Ovary (tissue), 9 donors: ENCODE data around the gene KRTAP5-11. TPM values are rescaled to one million over a fixed set of nuclear protein-coding genes. Genes with fewer than 3 reads are reported as not detected.
"Not testable (repeated sequence)": the region's sequence is repeated elsewhere in the genome, so short reads cannot be mapped to it uniquely, and the experiment has no call there.

ENCODE experiments used
- DNase-seq, 5 donors: peaks; one replicate each; pipeline ENCODE4 v3.0.0-alpha.2; 2019 to 2020
- H3K27ac ChIP-seq, 2 donors: fragments of 200-600 bp; one replicate each; pipeline versions ENCODE4 v1.5.1 to v1.8.0; 2019 to 2022
- H3K27me3 ChIP-seq: fragments of 200-600 bp; one replicate; pipeline ENCODE4 v1.8.0; 2022
- H3K36me3 ChIP-seq: fragments of 200-600 bp; sonication (generic); one replicate; pipeline ENCODE4 v1.5.1; 2019
- H3K4me1 ChIP-seq: one replicate; pipeline ENCODE4 v1.8.1; 2013; ENCODE audit warnings: mild to moderate bottlenecking, moderate library complexity; ENCODE audit not compliant: insufficient read depth
- H3K4me3 ChIP-seq: fragments of 200-600 bp; sonication (generic); one replicate; pipeline ENCODE4 v1.5.1; 2017
- H3K9me3 ChIP-seq, 2 donors: fragments of 200-600 bp in 1 of 2; sonication (generic) in 1 of 2; one replicate each; pipeline versions ENCODE4 v1.5.1 to v1.8.1; 2013 to 2019; ENCODE audit warnings: mild to moderate bottlenecking in 1 of 2, moderate library complexity in 1 of 2
- EP300 ChIP-seq: sonication (generic); formaldehyde crosslinking; IDR thresholded peaks from one replicate; pipeline ENCODE4 v1.6.1; 2017; ENCODE audit warnings: antibody characterized with exemption
- POLR2A ChIP-seq: fragments of 450-650 bp; IDR thresholded peaks from one replicate; pipeline ENCODE4 v1.6.1; 2017; ENCODE audit warnings: antibody characterized with exemption, mild to moderate bottlenecking, moderate library complexity
- WGBS, 3 donors: extraction: QIAGEN DNeasy Blood & Tissue Kit in 1 of 3; methylation state at CpG; one replicate each; pipeline versions ENCODE4 v1.1.5 to v1.1.7; 2013 to 2017; 5-methylcytosine and 5-hydroxymethylcytosine counted together
- intact Hi-C, 4 donors: fragments of 100-400 bp; cut with DNase I; formaldehyde crosslinking; loops; one replicate each; pipeline versions ENCODE4 v1.11.0 to v1.15.1; 2022 to 2023
- polyA plus RNA-seq, 2 donors: library from polyadenylated mRNA; stranded (reverse); fragments of 200-250 nt in 1 of 2; fragments of 350-450 nt in 1 of 2; fragmentation: Illumina TruSeq in 1 of 2; extraction: RNeasy Lipid Tissue Mini Kit (QIAGEN cat#74804) in 1 of 2; gene quantifications; one replicate each; pipeline ENCODE4 v1.2.3, GENCODE V29; 2013 to 2014
- total RNA-seq, 7 donors: library from RNA; depleted of rRNA in 2 of 7; stranded (reverse); fragments of >200 nt in 2 of 7; fragmentation: NEBNext Ultra II Directional in 3 of 7; extraction: Animal tissue kit (Norgen Biotek cat#: 25700) in 3 of 7; gene quantifications; one replicate each; pipeline versions ENCODE4 v1.1.0 to v1.2.4, GENCODE V29; 2016 to 2023
- TF ChIP-seq, protein P1 (sequence below), 3 donors: fragments of 450-650 bp in 2 of 3; fragments of 200-600 bp in 1 of 3; IDR thresholded peaks; one replicate each; pipeline versions ENCODE4 v1.5.1 to v1.8.0; 2016 to 2022; ENCODE audit warnings: antibody characterized with exemption in 3 of 3, mild to moderate bottlenecking in 1 of 3
- donor health status: DM: no; HTN: no; CAD: no; lungs with moderate emphysema.
- donor health status: DM: no; HTN: no; CAD: no.
- donor health status: Bipolar disorder and iron deficiency.
- donor health status: DM: yes; HTN: yes; CAD: no.
- donor health status: DM: no; HTN: no; CAD: no.
- donor health status: DM: yes; HTN: yes; CAD: no.

The KRTAP5-11 gene
- total and polyA plus RNA-seq, 9 donors: not detected

DNA sequence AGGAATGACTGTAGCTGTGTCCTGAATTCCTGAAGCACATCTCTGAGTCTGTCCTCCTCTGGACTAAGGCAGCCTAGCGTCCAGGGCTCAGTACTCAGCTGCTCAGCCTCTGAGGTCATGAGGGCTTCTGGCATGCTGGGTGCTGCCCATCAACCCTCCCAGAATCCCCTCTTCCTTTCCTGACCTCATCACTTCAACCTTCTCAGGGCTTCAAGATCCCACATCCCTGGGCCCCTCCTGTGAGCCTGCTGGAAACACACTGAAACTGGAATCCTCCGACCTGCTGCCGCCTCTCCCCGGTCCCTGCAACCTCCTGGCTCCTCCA lies 44.0 kb downstream of the KRTAP5-11 start:
- intact Hi-C loops: no loop called here
- DNase-seq: no peak
- Histone ChIP-seq H3K4me3 (no peak overlapping the region), H3K36me3 (no peaks in the 10 kb centered on the region), H3K4me1 (no peaks in the 10 kb centered on the region), H3K9me3 (no peaks in the 10 kb centered on the region), H3K27me3 (no peaks in the 10 kb centered on the region), H3K27ac (no peak overlapping the region)
- TF ChIP-seq POLR2A: no peak
- TF ChIP-seq, protein P1, sequence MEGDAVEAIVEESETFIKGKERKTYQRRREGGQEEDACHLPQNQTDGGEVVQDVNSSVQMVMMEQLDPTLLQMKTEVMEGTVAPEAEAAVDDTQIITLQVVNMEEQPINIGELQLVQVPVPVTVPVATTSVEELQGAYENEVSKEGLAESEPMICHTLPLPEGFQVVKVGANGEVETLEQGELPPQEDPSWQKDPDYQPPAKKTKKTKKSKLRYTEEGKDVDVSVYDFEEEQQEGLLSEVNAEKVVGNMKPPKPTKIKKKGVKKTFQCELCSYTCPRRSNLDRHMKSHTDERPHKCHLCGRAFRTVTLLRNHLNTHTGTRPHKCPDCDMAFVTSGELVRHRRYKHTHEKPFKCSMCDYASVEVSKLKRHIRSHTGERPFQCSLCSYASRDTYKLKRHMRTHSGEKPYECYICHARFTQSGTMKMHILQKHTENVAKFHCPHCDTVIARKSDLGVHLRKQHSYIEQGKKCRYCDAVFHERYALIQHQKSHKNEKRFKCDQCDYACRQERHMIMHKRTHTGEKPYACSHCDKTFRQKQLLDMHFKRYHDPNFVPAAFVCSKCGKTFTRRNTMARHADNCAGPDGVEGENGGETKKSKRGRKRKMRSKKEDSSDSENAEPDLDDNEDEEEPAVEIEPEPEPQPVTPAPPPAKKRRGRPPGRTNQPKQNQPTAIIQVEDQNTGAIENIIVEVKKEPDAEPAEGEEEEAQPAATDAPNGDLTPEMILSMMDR (IDR thresholded peaks at IDR 0.05): no peak
- no peak for TF ChIP-seq EP300
- WGBS, 3 donors: 58 to 71% (median 64%) methylated on average over 4 of the region's 4 CpGs

DNA sequence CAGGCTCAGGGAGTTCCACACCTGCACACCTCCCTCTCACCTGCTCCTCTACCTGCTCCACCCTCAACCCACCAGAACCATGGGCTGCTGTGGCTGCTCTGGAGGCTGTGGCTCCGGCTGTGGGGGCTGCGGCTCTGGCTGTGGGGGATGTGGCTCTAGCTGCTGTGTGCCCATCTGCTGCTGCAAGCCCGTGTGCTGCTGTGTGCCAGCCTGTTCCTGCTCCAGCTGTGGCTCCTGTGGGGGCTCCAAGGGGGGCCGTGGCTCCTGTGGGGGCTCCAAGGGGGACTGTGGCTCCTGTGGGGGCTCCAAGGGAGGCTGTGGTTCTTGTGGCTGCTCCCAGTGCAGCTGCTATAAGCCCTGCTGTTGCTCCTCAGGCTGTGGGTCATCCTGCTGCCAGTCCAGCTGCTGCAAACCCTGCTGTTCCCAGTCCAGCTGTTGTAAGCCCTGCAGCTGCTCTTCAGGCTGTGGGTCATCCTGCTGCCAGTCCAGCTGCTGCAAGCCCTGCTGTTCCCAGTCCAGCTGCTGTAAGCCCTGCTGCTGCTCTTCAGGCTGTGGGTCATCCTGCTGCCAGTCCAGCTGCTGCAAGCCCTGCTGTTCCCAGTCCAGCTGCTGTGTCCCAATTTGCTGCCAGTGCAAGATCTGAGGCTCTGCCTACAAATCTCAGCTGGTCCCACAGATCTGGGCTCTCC lies 44.6 kb downstream of the KRTAP5-11 start, which contains the start of gene KRTAP5-8:
KRTAP5-8 (plus strand) TSS at position 49 of the 689 bp plus-strand sequence; CDS start at position 80, 31 bp downstream.
- H3K27me3 ChIP-seq, H3K9me3 ChIP-seq, H3K27ac ChIP-seq, H3K36me3 ChIP-seq, intact Hi-C loops, H3K4me1 ChIP-seq, H3K4me3 ChIP-seq, DNase-seq: not testable (repeated sequence)
- WGBS, 3 donors: 11 to 40% methylated on average over 2 to 4 of the region's 4 CpGs; no CpG with 5 or more reads in 1 of the 3 donors

DNA sequence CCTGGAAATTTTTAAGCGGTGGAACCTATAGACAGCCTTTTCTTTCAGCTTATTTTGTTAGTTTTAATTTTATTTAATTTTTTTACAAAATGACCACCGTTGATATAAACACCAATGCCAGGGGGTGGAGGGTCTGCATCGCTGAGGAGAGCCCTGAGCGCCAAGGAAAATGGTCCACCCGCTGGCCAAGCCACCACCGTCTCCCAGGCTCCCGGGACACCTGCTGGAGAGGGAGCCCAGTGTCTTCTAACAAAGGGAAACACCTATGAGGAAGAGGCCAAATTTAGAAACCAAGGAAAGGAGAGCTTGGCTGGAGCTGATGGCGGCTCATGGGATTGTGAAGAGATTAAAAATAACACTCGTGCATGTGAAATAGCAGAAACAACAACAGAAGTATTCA lies 45.1 kb downstream of the KRTAP5-11 start:
- TF ChIP-seq, protein P1 (IDR thresholded peaks at IDR 0.05): no peak
- TF ChIP-seq EP300 (no peak), POLR2A (no peak)
- Histone ChIP-seq H3K27ac (no peak overlapping the region), H3K4me1 (no peaks in the 10 kb centered on the region), H3K36me3 (no peaks in the 10 kb centered on the region), H3K4me3 (no peak overlapping the region), H3K27me3 (no peaks in the 10 kb centered on the region), H3K9me3 (no peaks in the 10 kb centered on the region)
- no peak for DNase-seq
- WGBS, 3 donors: 78 to 81% (median 78%) methylated on average over 9 of the region's 9 CpGs
- intact Hi-C loops: no loop called here

DNA sequence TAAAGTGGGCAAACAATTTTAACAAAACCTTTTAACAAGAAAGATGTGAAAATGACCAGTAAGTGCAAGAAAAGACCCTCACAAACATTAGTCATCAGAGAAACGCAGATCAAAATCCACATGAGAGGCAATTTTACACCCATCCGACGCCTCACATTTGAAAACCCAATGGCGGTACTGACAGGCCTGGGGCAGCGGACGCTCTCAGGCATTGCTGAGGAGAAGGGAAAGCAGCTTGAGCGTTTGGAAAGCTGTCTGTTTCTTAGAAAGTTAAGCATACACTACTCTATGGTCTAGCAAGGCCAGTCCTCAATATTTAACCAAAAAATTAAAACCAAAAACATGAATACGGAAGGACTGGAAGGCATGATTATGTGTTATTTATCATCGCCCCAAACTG lies 46.9 kb downstream of the KRTAP5-11 start:
- Histone ChIP-seq H3K36me3 (no peaks in the 10 kb centered on the region), H3K27ac (no peak overlapping the region), H3K9me3 (no peaks in the 10 kb centered on the region), H3K4me3 (no peak overlapping the region), H3K27me3 (no peaks in the 10 kb centered on the region), H3K4me1 (no peaks in the 10 kb centered on the region)
- DNase-seq: no peak
- intact Hi-C loops: no loop called here
- WGBS, 3 donors: 92 to 97% (median 92%) methylated on average over 9 of the region's 9 CpGs
- TF ChIP-seq POLR2A: no peak
- TF ChIP-seq, protein P1 (IDR thresholded peaks at IDR 0.05): no peak
- TF ChIP-seq EP300: no peak

DNA sequence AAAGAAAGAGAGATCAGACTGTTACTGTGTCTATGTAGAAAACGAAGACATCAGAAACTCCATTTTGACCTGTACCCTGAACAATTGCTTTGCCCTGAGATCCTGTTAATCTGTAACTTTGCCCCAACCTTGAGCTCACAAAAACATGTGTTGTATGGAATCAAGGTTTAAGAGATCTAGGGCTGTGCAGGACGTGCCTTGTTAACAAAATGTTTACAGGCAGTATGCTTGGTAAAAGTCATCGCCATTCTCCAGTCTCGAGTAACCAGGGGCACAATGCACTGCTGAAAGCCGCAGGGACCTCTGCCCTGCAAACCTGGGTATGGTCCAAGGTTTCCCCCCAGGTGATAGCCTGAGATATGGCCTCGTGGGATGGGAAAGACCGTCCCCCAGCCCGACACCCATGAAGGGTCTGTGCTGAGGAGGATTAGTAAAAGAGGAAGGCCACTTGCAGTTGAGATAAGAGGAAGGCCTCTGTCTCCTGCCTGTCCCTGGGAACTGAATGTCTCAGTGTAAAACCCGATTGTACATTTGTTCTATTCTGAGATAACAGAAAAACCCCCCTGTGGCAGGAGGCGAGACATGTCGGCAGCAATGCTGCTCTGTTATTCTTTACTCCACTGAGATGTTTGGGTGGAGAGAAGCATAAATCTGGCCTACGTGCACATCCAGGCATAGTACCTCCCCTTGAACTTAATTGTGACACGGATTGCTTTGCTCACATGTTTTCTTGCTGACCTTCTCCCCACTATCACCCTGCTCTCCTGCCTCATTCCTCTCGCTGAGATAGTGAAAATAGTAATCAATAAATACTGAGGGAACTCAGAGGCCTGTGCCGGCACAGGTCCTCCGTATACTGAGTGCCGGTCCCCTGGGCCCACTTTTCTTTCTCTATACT lies 47.7 kb downstream of the KRTAP5-11 start:
- H3K27ac ChIP-seq, DNase-seq, H3K36me3 ChIP-seq, H3K9me3 ChIP-seq, H3K27me3 ChIP-seq, H3K4me1 ChIP-seq, H3K4me3 ChIP-seq, intact Hi-C loops: not testable (repeated sequence)
- WGBS, 3 donors: 50 to 59% (median 57%) methylated on average over 17 of the region's 17 CpGs
